ENCODE data around the gene CD80.
A peak's percentile ranks its signal among the peaks of the same experiment; 100 is the strongest.

The CD80 gene

GRCh38 chr3:119529883-119530282 is 29.5 kb downstream of the CD80 start:
- Mint-ChIP-seq H3K36me3 (ENCODE audit: insufficient read depth) (peaks cover under 1% of the 10 kb centered on the region), H3K27me3 (no peaks in the 10 kb centered on the region), H3K9me3 (no peaks in the 10 kb centered on the region), H3K27ac (ENCODE audit: low read depth) (no peak overlapping the region), H3K4me3 (no peak overlapping the region), H3K4me1 (no peaks in the 10 kb centered on the region)
- ATAC-seq (replicated peaks; ENCODE audit: extremely low read depth, poor library complexity, severe bottlenecking) = no peak
- DNase-seq (ENCODE audit: low spot score in 2 of 2) = no peak

- H3K9me3 Mint-ChIP-seq = no peaks in the 10 kb centered on the region
- H3K36me3 Mint-ChIP-seq (ENCODE audit: insufficient read depth) = peaks cover 11% of the 10 kb centered on the region
- H3K27ac Mint-ChIP-seq (ENCODE audit: low read depth) = no peak overlapping the region
- no peaks in the 10 kb centered on the region for H3K27me3 Mint-ChIP-seq
- H3K4me1 Mint-ChIP-seq = no peaks in the 10 kb centered on the region
- H3K4me3 Mint-ChIP-seq = no peak overlapping the region
- no peak for ATAC-seq (replicated peaks; ENCODE audit: extremely low read depth, poor library complexity, severe bottlenecking)
- no peak for DNase-seq (ENCODE audit: low spot score in 2 of 2)
These were observed 31.7 kb downstream of the CD80 start for GRCh38 chr3:119527714-119528113.

- no peaks in the 10 kb centered on the region for H3K27me3 Mint-ChIP-seq
- no peak for DNase-seq (ENCODE audit: low spot score in 2 of 2)
- H3K4me1 Mint-ChIP-seq = no peaks in the 10 kb centered on the region
- H3K27ac Mint-ChIP-seq (ENCODE audit: low read depth) = no peak overlapping the region
- H3K9me3 Mint-ChIP-seq = no peaks in the 10 kb centered on the region
- H3K36me3 Mint-ChIP-seq (ENCODE audit: insufficient read depth) = peaks cover 21% of the 10 kb centered on the region
- no peak overlapping the region for H3K4me3 Mint-ChIP-seq
- ATAC-seq (replicated peaks; ENCODE audit: extremely low read depth, poor library complexity, severe bottlenecking) = no peak
These were observed 34.3 kb downstream of the CD80 start for GRCh38 chr3:119524931-119525662.

GRCh38 chr3:119518026-119518425 is 41.4 kb downstream of the CD80 start:
- Mint-ChIP-seq H3K27ac (ENCODE audit: low read depth) (no peak overlapping the region), H3K4me3 (no peak overlapping the region), H3K4me1 (peaks cover 4% of the 10 kb centered on the region), H3K27me3 (no peaks in the 10 kb centered on the region), H3K9me3 (no peaks in the 10 kb centered on the region), H3K36me3 (ENCODE audit: insufficient read depth) (peaks cover 53% of the 10 kb centered on the region)
- DNase-seq (ENCODE audit: low spot score in 2 of 2) (no peak), ATAC-seq (replicated peaks; ENCODE audit: extremely low read depth, poor library complexity, severe bottlenecking) (no peak)

- peaks cover 6% of the 10 kb centered on the region for H3K4me1 Mint-ChIP-seq
- no peak overlapping the region for H3K4me3 Mint-ChIP-seq
- no peak overlapping the region for H3K27ac Mint-ChIP-seq (ENCODE audit: low read depth)
- no peaks in the 10 kb centered on the region for H3K27me3 Mint-ChIP-seq
- DNase-seq (ENCODE audit: low spot score in 2 of 2) (no peak), ATAC-seq (replicated peaks; ENCODE audit: extremely low read depth, poor library complexity, severe bottlenecking) (no peak)
- peaks cover 52% of the 10 kb centered on the region for H3K36me3 Mint-ChIP-seq (ENCODE audit: insufficient read depth)
- H3K9me3 Mint-ChIP-seq = no peaks in the 10 kb centered on the region
These were observed 42.3 kb downstream of the CD80 start for GRCh38 chr3:119517112-119517511.

GRCh38 chr3:119514637-119515036 is 44.8 kb downstream of the CD80 start:
- Mint-ChIP-seq H3K9me3 (no peaks in the 10 kb centered on the region), H3K4me1 (peaks cover 6% of the 10 kb centered on the region), H3K4me3 (no peak overlapping the region), H3K27me3 (no peaks in the 10 kb centered on the region), H3K27ac (ENCODE audit: low read depth) (no peak overlapping the region), H3K36me3 (ENCODE audit: insufficient read depth) (peaks cover 42% of the 10 kb centered on the region)
- no peak for ATAC-seq (replicated peaks; ENCODE audit: extremely low read depth, poor library complexity, severe bottlenecking)
- no peak for DNase-seq (ENCODE audit: low spot score in 2 of 2)

GRCh38 chr3:119510690-119511089 is 48.7 kb downstream of the CD80 start:
- no peaks in the 10 kb centered on the region for H3K27me3 Mint-ChIP-seq
- ATAC-seq (replicated peaks; ENCODE audit: extremely low read depth, poor library complexity, severe bottlenecking) (no peak), DNase-seq (ENCODE audit: low spot score in 2 of 2) (no peak)
- peaks cover 28% of the 10 kb centered on the region for H3K4me1 Mint-ChIP-seq
- H3K27ac Mint-ChIP-seq (ENCODE audit: low read depth) = no peak overlapping the region
- H3K9me3 Mint-ChIP-seq = no peaks in the 10 kb centered on the region
- H3K36me3 Mint-ChIP-seq (ENCODE audit: insufficient read depth) = peaks cover 47% of the 10 kb centered on the region
- H3K4me3 Mint-ChIP-seq = no peak overlapping the region

- DNase-seq (ENCODE audit: low spot score in 2 of 2) (no peak), ATAC-seq (replicated peaks; ENCODE audit: extremely low read depth, poor library complexity, severe bottlenecking) (peak; percentile 32)
- Mint-ChIP-seq H3K27me3 (no peaks in the 10 kb centered on the region), H3K27ac (ENCODE audit: low read depth) (no peak overlapping the region), H3K4me3 (no peak overlapping the region), H3K4me1 (peaks cover 33% of the 10 kb centered on the region), H3K36me3 (ENCODE audit: insufficient read depth) (peaks cover 42% of the 10 kb centered on the region), H3K9me3 (no peaks in the 10 kb centered on the region)
These were observed 51.1 kb downstream of the CD80 start for GRCh38 chr3:119508172-119508845.

GRCh38 chr3:119507404-119507803 is 52.0 kb downstream of the CD80 start:
- ATAC-seq (replicated peaks; ENCODE audit: extremely low read depth, poor library complexity, severe bottlenecking) (no peak), DNase-seq (ENCODE audit: low spot score in 2 of 2) (no peak)
- peak overlapping the region; percentile 32 for H3K4me3 Mint-ChIP-seq
- H3K27me3 Mint-ChIP-seq = no peaks in the 10 kb centered on the region
- H3K4me1 Mint-ChIP-seq = peaks cover 27% of the 10 kb centered on the region
- H3K9me3 Mint-ChIP-seq = no peaks in the 10 kb centered on the region
- peaks cover 41% of the 10 kb centered on the region for H3K36me3 Mint-ChIP-seq (ENCODE audit: insufficient read depth)
- H3K27ac Mint-ChIP-seq (ENCODE audit: low read depth) = peak overlapping the region; percentile 47

- peak overlapping the region; percentile 32 for H3K4me3 Mint-ChIP-seq
- peak overlapping the region; percentile 47 for H3K27ac Mint-ChIP-seq (ENCODE audit: low read depth)
- DNase-seq (ENCODE audit: low spot score in 2 of 2) (no peak), ATAC-seq (replicated peaks; ENCODE audit: extremely low read depth, poor library complexity, severe bottlenecking) (no peak)
- peaks cover 30% of the 10 kb centered on the region for H3K4me1 Mint-ChIP-seq
- no peaks in the 10 kb centered on the region for H3K27me3 Mint-ChIP-seq
- no peaks in the 10 kb centered on the region for H3K9me3 Mint-ChIP-seq
- peaks cover 41% of the 10 kb centered on the region for H3K36me3 Mint-ChIP-seq (ENCODE audit: insufficient read depth)
These were observed 52.8 kb downstream of the CD80 start for GRCh38 chr3:119506631-119507030.

GRCh38 chr3:119500901-119501300 is 58.5 kb downstream of the CD80 start:
- DNase-seq (ENCODE audit: low spot score in 2 of 2) (no peak), ATAC-seq (replicated peaks; ENCODE audit: extremely low read depth, poor library complexity, severe bottlenecking) (no peak)
- Mint-ChIP-seq H3K4me3 (peak overlapping the region; percentile 97), H3K9me3 (no peaks in the 10 kb centered on the region), H3K4me1 (peaks cover 33% of the 10 kb centered on the region), H3K27me3 (no peaks in the 10 kb centered on the region), H3K27ac (ENCODE audit: low read depth) (peak overlapping the region; percentile 17), H3K36me3 (ENCODE audit: insufficient read depth) (peaks cover 17% of the 10 kb centered on the region)

GRCh38 chr3:119500265-119500664 is 59.1 kb downstream of the CD80 start:
- H3K9me3 Mint-ChIP-seq = no peaks in the 10 kb centered on the region
- ATAC-seq (replicated peaks; ENCODE audit: extremely low read depth, poor library complexity, severe bottlenecking) = no peak
- no peaks in the 10 kb centered on the region for H3K27me3 Mint-ChIP-seq
- H3K4me3 Mint-ChIP-seq = peak overlapping the region; percentile 97
- H3K4me1 Mint-ChIP-seq = peaks cover 33% of the 10 kb centered on the region
- peaks cover 17% of the 10 kb centered on the region for H3K36me3 Mint-ChIP-seq (ENCODE audit: insufficient read depth)
- peak overlapping the region; percentile 17 for H3K27ac Mint-ChIP-seq (ENCODE audit: low read depth)
- DNase-seq (ENCODE audit: low spot score in 2 of 2) = no peak

Data from central memory CD8-positive, alpha-beta T cell (primary cell).